NCI-H1092 treated with DMSO at 0.1 percent for 48 hours (cell line): ENCODE data around the gene SRA1.

Experiments
- DNase-seq: peaks from one replicate; lab custom pipeline; 2025; lab: John Stamatoyannopoulos, UW

Gene SRA1

DNA sequence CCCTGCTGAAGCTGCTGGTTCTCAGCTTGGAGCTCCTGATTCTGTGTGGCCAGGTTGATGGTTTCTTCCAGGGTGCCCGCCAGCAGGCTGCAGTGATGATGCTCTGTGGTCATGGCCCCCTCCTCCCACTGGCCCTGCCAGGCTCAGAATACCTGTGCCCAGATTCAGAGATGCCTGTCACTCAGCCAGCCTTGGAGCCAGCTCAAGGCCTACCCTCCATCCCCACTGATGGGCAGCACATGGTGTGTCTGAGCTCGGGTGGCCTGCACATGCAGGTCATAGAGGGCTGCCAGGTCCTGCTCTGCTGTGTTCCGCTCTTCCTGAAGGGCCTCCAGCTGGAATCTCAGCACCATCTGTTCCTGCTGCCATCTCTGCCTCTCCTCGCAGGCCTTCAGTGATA lies 12.8 kb upstream of the SRA1 start:
- DNase-seq, result no peak

DNA sequence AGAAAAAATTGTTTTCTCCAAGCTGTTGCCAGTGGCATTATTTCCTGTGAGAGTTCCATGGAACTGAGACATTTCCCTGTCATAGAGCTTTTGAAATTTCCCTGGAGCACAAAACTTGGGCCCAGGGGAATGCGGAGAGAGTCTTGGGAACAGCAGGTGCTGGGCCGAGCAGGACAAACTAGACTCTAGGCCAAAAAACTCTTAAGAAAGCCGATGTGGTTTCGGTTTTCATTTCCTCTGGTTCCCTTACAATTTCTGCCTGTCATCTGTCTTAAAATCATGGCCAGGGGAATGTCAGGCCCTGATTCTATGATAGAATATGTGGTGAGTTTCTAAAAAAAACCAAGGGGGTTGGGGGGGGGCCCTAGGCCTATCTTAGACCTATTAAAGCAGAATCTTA lies 11.9 kb upstream of the SRA1 start:
- no peak for DNase-seq

DNA sequence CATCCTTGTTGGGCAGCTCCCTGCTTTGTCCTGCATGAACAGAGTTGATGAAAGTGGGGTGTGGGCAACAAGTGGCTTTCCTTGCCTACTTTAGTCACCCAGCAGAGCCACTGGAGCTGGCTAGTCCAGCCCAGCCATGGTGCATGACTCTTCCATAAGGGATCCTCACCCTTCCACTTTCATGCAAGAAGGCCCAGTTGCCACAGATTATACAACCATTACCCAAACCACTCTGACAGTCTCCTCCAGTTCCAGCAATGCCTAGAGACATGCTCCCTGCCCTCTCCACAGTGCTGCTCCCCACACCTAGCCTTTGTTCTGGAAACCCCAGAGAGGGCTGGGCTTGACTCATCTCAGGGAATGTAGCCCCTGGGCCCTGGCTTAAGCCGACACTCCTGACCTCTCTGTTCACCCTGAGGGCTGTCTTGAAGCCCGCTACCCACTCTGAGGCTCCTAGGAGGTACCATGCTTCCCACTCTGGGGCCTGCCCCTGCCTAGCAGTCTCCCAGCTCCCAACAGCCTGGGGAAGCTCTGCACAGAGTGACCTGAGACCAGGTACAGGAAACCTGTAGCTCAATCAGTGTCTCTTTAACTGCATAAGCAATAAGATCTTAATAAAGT lies 11.3 kb upstream of the SRA1 start:
- DNase-seq, result no peak

DNA sequence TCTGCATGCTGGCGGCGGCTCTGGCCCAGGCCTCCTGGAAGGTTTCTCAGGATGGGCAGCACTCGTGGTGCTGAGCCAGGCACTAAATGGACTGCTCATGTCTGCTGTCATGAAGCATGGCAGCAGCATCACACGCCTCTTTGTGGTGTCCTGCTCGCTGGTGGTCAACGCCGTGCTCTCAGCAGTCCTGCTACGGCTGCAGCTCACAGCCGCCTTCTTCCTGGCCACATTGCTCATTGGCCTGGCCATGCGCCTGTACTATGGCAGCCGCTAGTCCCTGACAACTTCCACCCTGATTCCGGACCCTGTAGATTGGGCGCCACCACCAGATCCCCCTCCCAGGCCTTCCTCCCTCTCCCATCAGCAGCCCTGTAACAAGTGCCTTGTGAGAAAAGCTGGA lies 10.6 kb upstream of the SRA1 start:
- DNase-seq, result no peak

DNA sequence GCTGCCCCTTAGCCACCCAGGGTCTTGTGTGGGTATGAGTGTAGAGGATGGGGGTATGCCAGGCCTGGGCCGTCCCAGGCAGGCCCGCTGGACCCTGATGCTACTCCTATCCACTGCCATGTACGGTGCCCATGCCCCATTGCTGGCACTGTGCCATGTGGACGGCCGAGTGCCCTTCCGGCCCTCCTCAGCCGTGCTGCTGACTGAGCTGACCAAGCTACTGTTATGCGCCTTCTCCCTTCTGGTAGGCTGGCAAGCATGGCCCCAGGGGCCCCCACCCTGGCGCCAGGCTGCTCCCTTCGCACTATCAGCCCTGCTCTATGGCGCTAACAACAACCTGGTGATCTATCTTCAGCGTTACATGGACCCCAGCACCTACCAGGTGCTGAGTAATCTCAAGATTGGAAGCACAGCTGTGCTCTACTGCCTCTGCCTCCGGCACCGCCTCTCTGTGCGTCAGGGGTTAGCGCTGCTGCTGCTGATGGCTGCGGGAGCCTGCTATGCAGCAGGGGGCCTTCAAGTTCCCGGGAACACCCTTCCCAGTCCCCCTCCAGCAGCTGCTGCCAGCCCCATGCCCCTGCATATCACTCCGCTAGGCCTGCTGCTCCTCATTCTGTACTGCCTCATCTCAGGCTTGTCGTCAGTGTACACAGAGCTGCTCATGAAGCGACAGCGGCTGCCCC lies 10.0 kb upstream of the SRA1 start:
- no peak for DNase-seq

DNA sequence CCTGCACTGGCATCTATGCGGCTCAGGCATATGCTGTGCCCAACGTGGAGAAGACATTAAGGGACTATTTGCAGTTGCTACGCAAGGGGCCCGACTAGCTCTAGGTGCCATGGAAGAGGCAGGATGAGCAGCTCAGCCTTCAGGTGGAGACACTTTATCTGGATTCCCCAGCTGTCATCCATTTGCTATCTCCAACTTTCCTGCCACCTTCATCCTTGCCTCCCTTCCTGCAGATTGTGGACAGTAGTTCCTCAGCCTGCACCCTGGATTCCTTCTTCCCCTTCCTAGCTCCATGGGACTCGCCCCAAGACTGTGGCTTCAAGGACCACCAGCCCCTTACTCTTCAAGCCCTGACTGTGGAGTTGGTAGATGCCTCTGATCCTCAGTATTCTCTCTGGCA lies 9.4 kb upstream of the SRA1 start:
- no peak for DNase-seq

DNA sequence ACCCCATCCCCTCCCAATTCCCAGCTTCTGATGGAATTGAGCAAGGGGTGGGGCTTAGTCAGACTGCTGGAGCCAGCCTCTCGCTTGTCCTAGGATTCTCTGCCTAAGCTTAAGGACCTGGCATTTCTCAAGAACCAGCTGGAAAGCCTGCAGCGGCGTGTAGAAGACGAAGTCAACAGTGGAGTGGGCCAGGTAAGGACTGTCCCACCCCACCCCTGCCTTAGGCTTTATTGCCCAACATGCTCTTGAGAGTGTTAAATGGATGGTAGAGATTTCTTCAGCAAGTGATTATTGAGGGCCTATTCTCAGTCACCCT lies 8.5 kb upstream of the SRA1 start:
- DNase-seq, result no peak

DNA sequence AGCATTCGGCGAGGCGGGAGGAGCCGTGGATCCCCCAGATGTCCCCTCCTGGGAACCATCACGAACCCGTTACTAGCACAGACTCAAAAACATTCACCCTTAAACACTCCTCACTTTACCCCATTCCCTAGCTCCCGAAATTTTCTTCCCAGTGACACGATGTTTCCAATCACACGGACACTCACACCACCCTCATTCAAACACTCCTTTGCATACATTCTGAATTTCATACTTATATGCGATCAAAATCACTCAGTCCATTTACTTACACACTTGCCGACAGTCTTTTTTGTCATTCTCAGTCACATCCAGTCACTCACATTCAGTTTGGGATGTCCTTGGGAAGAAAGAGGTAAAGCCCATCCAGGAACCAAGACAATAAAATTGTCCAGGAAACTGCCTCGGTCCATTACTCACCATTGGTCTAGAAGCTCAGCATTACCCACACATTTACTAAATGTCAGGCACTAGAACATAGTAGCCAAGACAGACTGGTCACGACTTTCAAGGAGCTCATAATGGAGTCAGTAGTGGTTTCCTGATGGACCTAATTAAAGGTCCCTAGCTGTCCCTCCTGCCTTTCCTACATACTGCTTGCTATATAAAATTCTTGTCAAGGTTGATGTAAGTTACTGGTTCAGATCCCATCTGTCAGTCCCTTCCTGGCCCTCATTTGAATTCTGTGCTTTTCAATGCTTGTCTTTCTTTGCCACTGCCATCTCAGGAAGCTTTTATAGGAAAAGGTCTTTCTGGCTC lies 7.9 kb upstream of the SRA1 start:
- DNase-seq, result no peak

DNA sequence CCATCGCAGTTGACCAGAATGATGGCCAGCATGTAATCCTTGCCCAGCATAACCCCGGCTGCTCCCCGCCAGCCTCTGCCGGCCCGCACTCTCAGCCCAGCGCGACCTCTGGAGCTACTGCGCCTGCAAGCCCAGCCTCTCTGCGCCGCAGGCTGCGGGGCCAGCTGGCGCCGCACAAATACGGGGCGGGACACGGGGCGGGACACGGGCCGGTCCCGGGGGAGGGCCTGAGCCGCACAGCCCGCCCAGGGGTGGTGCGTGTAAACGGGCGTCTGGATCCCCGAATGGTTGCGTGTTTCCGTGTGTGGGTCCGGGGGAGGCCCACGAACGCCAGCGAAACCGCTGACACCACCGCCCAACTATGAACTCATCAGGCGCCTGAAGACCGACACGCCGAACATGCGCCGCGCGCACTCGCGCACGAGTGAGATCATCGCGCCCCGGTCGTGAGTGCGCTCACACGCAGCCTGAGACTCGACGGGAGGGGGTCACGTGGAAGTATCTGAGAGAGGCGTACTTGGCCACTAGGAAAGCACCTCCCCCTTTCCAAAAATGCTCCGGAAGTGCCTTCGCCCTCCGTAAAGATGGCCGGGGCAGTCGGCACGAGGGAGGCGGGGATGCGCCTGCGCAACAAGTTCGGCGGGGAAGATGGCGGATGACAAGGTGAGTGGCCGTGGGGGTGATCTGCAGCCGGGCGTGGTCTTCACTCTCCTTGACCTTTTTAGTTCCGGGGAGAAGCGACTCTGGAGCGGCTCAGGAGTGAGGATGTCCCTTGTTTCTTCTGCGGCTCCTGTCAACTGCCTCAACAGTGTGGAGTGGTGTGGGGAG lies 7.1 kb upstream of the SRA1 start, which contains the start of the genes APBB3 and SLC35A4:
TSS of gene APBB3 (minus strand) at position 403 of the 828 bp plus-strand sequence. CDS start at position 50, 353 bp downstream.
TSS of gene SLC35A4 (plus strand) at position 633 of the 828 bp plus-strand sequence. CDS start 2,342 bp downstream, outside the sequence.
- DNase-seq, result peak; percentile 93

DNA sequence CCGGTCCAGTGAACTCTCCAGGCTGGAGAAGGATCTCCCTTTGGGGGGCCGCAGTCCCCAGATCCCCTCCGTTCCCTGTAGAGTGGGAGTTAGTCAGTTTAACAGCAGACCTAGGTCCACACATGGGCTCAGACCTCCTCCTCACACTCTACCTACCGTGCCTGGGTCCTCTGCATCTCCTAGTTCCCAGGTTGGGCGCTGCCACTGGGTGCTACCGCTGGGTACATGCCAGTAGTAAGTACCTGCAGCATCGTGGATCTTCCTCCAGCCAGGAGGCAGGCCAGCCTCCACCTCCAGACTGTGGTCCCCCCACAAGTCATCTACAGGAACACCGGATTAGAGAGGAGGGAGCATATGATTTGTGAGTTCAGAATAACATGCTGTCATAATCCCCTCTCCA lies 6.3 kb upstream of the SRA1 start:
- no peak for DNase-seq

DNA sequence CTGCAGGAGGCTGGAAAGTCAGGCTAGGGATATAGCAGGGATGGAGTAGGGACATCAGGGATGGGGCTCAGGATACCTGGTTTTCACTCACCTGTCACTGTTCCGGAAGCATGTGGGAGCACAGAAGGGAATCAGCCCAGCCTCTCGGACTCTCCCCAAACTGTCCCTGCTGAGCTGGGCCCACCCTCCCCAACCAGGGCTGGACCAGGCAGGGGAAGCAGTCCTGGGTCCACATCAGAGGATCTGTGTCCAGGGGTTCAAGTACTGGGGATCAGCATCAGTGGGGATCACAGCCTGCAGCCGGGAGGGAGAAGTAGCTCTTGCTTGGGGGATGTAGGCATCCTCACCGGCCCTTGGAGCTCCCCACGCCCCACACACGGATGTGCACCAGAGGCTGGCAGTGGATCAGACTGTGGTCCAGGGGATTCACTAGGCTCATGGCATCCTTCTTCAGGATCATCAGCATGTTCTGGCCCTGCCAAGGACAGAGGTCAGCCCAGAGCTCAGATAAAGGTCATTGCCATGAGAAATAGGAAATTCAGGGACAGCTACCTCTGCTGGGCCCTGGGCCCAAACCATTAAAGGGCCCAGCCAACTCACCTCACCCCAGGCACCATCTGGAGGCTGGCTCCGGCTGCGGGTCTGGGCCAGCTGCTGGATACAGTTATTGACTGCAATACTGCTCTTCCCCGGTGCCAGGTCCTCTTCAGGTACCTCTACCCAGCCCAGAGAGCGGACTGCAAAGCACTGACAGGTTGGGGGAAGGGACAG lies 4.7 kb upstream of the SRA1 start:
- DNase-seq, result no peak

DNA sequence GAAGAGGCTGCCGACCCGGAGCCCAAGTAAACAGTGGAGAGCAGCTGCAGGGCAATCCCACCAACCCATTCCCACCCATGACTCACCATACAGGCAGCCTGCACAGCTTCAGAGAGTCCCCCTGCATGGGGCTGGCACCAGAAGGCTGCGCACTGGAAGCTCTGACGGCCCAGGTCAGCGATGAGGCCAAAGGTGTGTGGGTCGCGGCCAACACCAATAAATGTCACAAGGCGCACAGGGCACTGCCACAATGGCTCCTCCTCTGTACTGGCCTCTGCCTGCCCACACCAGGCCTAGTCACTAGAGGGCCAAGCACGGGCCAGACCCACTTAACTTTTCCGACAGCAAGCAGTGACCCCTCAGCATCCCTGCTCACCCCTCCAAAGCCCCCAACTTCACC lies 3.0 kb upstream of the SRA1 start:
- DNase-seq, result no peak

DNA sequence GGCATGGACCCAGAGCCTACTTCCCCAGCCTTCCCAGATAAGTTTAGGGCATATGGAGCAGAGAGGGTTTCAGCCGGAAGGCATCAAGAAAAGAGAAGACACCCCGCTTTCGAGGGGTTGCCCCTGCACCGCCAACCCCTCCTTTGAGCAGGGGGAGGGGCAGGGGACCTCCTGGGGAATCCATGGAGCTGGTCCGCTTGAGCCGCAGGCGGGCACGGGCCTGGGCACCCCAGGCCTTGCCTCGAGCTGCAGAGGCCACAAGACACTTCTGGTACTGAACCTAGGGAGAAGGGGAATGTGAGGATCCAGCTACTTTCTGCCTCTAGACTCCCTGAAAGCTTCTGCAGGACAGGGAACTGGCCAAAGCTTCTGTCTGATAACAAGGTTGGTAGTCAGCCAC lies 1.3 kb upstream of the SRA1 start:
- DNase-seq, result no peak

DNA sequence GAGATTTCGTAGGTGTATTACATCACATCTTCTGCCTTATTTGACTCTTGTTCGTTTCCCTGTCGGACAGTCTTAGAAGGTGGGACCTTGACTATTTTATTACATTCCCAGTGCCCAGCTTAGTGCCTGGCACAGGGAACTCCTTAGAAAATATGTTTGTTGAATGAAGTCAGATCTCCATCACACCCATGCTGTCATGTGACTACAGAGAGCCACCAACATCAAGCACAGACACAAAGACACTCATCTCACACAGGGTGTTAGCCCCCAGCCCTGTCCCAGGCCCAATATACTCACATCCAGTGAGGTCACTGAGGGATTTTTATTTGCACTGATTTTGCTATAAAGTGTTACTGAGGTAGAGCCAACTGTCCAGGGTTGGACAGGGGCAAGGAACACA lies 692 bp upstream of the SRA1 start:
- no peak for DNase-seq

DNA sequence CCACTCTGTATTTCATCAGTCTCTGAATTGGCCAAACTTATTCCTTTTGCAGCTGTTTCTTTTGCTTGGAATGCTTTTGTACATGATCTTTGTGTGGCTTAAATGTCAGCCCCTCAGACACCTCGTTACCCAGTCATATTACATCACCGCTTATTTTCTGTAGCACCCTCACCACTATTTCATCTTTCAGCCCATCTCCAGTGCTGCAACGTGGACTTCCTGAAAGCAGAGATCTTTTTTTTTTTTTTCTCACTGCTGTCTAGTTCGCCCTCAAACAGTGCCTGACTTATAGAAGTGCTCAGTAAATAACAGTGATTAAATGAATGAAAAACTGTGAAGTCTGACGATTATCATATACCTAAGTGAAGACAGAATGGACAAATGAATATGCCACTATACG lies 835 bp downstream of the SRA1 start:
- no peak for DNase-seq

DNA sequence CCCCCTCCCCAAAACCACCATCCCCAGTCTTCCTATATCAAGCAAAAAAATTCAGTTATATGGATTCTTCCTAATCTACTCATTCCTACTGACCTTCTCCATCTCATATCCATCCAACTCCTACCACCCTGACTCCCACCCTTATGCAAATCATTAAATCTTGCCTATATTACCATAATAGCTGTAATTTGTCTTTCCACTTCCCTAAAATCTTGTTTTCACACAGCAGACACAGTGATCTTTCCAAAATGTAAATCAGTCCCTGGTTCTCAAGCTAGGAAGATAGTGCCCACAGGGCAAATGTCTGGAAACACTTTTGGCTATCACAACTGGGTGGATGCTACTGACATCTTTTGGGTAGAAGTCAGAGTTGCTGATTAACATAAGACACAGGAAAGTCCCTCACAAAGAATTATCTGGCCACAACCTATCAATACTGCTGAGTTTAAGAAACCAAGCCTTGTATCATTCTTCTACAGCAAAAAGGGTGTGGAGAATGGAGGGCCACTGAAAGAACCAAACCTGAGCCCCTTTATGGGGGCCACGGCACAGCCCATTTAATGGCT lies 1.4 kb downstream of the SRA1 start:
- no peak for DNase-seq

DNA sequence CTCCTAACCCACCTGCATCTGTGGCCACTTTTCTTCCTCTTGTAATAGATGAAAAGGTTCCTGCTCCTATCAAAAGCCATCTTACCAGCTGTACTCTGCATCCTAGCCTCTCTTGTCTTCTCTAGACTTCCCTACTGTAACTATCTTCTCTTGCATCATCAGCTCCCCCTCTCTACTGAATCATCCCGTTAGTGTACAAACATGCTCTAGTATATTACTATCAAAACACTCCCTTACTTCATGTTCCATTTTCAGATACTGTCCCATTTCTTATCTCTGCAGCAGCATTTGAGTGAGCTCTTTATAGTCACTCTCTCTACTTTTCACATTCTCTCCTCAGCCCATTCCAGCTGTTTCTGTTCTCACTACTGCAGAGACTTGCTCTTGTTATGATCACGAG lies 2.8 kb downstream of the SRA1 start:
- no peak for DNase-seq

DNA sequence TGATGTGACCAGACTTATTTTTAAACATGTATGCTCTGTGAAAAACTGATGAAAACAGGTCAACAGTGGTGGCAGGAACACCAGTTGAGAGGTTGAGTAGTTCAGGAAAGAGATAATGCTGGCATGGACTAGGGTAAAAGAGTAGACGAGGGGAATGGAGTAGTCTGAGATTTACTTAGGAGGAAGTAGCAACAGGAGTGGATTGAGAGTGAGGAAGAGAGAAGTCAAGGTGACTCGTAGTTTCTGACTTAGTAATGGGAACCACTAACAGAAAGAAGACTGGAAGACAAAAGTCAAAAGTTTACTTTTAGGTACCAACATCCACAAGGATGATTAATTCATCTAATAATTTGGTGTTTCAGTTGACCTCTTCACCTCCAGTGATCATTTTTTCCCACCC lies 3.6 kb downstream of the SRA1 start:
- no peak for DNase-seq

DNA sequence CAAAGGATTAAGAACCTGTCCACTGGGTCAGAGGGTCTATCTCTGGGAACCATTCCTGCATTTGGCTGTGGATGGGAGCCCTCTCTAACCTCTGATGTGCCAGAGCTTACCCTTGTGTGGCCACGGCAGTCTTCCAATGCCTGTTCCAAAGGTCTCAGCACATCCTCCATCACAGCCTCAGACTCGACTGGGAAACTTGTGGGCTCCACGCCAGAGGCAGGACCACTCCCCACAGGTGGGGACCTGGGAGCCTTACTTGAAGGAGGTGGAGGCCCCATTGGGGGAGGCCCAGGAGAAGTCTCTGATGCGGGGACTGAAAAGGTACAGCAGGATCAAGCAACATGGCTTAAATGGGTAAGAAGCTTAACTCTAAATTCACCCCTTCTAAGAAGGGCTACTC lies 5.4 kb downstream of the SRA1 start:
- DNase-seq, result no peak

DNA sequence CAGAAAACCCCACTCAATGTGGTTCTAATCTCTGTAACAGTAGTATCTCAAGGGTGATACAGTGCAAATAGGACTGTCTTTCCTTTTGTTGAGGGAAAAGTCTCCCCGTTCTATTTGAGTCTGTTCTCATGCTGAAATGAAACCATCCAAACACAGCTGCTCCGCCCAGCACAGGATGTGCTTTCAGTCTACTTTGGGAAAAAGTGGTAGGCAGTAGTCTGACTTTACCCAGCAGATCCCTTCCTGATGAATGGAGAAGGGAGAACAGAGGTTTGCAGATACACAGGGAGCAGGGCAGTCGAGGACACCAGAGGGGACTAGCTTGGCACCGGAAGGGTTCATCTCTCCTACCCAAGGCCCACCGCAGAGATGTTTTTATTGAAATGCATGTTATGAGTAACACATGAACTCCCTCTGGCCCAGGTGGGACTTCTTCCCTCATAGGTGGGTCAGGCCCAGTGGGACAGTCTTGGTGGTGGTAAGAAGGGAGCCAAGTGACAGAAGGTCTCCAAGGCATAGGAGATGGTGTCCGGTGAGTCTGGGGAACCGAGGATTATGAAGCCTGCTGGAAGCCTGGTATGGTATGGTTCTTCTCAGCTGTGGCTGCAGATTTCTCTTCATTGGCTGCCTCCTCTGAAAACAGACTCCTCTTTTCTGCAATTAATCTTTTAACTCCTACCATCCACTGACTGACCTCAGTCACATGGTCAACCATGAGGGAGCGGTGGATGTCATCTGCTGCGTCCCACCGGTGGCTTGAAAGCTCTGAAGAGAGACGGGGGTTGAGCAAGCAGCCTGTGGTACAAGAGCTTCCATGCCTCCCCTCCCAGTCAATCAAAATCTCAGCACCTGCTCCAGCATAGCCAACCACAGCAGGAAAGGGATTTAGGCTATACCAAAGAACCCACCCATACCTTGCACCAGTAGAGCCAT lies 6.9 kb downstream of the SRA1 start:
- no peak for DNase-seq
